CD4-positive, alpha-beta T cell treated with Interleukin-6 at 100 ng/mL for 8 hours (primary cell): Measurements from ENCODE around the gene TANC1.

Experiments
- DNase-seq: peaks from one replicate; pipeline ENCODE4 v3.0.0-alpha.2; 2020; ENCODE audit warnings: mixed read lengths, low spot score

The TANC1 gene

GRCh38 chr2:158968396-158969161 lies at the start of gene TANC1:
TSS of gene TANC1 (plus strand) at chr2:158968640. CDS start at chr2:159065911, 97,271 bp downstream.
- peak; percentile 47 for DNase-seq

- DNase-seq, result no peak
Measured at GRCh38 chr2:158921599-158922408, 46.6 kb upstream of the TANC1 start.

GRCh38 chr2:158922601-158923000 lies 45.8 kb upstream of the TANC1 start:
- no peak for DNase-seq

GRCh38 chr2:158923180-158923594 lies 45.3 kb upstream of the TANC1 start:
- no peak for DNase-seq

DNA sequence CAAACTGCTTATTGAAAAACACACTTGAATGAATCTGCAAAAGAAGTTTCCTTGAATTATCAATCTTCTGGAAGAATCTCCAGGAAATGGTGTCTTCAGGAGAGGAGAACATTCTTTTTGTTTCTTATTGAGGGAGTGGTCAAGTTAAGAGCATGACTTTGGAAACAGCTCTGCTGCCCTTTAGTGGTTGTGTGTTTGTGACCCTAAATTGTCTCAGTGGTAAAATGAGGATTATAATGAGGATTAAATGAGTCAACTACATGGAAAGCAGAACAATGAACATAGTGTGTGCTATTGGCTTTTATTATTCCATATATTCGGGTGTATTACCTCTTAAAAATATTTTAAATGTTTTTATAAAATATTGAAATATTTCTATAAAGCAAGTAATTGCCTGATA lies 44.8 kb upstream of the TANC1 start:
- no peak for DNase-seq

- DNase-seq, result no peak
Measured at GRCh38 chr2:158926478-158926948, 41.9 kb upstream of the TANC1 start.

- DNase-seq, result no peak
Measured at GRCh38 chr2:158928515-158928914, 39.9 kb upstream of the TANC1 start.

GRCh38 chr2:158928965-158929364 lies 39.5 kb upstream of the TANC1 start:
- DNase-seq, result no peak

DNA sequence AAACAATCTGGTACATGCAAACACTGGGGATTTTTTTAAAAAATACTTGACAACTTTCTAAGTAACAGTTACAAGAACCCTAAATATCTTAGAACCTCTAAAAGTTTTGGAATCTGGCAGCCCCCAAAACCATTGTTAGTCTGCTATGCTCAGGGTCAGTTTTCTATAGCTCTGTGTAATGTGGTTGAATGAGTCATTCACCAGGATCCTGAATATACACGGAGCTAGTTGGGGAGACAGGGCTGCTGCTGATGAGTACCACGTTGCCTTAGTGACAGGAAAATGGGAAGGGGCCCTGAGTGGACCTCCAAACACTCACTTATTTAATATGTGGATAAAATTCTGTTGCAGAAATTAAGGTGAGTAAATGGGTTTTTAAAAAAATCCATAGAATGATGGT lies 36.9 kb upstream of the TANC1 start:
- no peak for DNase-seq

GRCh38 chr2:158932131-158932645 lies 36.3 kb upstream of the TANC1 start:
- DNase-seq, result no peak

- no peak for DNase-seq
Measured at GRCh38 chr2:158934170-158934569, 34.3 kb upstream of the TANC1 start.

GRCh38 chr2:158935617-158936016 lies 32.8 kb upstream of the TANC1 start:
- no peak for DNase-seq

- no peak for DNase-seq
Measured at GRCh38 chr2:158936978-158937377, 31.5 kb upstream of the TANC1 start.

GRCh38 chr2:158940356-158940755 lies 28.1 kb upstream of the TANC1 start:
- DNase-seq, result no peak

DNA sequence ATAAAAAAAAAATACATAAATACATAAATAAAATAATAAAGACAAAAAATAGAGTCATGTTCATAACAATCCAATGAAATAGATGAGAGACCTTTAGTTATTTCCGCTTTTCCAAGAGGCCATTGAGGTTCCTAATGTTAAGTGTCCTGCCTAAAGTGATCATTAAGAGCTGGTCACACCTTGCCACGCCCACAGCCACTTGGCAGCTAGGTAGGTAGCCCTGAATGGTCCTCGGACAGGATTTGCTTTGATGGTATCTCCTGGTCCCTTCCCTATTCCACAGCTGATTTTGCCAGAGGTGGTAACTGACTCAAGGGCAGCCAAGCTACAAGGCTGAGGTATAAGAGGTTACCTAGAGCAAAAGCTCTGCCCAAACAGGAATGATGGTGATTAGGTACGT lies 24.5 kb upstream of the TANC1 start:
- DNase-seq, result no peak

- DNase-seq, result no peak
Measured at GRCh38 chr2:158948964-158949699, 19.3 kb upstream of the TANC1 start.

DNA sequence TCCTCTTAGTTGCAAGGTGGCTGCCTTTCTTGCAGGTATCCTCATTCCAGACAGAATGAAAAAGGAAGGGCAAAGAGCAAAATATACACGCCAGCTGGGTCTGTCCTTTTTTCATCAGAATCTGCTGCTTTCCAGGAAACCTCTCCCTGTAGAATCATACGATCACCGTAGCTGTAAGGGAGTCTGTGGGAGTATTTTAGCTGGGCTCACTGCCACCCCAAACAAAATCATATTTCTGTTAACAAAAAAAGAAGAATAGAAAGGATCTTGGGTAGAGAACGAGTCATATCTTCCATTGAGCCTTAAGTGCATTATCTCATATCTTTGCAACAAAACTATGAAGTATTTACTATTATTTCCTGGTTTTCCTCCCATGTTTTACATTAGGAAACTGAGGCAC lies 15.0 kb upstream of the TANC1 start:
- DNase-seq, result no peak

DNA sequence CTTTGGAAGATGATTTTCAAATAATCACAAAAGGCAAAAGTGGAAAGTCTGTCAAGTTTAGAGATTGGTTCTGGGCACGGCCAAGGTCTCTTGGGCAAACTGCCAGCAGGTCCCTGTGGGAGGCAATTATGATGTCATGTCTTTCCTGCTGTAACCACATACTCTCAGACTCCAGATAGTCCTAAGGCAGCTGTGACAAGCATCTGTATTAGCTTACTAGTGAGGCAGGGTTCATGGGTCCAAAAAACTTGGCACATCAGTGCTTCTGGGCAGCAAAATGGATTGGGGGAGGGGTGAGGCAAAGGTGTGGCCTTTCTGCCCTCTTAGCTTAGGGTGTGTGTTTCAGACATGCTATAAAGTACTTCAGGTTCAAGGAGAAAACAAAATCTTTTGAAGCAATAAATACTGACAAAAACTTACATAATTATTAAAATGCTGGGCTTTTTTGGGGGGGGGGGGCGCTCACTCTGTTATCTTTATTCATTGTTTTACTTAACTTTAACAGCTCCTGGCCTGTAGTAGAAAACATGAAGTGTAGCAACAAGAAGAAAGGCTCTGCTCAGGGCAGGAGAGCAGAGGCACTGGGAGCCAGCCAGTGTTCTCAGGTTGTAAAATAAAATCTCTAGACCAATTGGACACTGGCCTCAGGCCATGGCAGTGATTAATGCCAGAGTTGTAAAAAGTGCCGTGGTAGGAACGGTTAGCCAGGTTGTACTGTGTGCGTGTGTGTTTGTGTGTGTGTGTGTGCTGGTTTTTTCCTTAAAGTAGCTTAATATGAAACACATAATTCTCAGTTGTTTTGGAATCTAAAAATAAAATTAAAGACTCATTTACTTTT lies 14.3 kb upstream of the TANC1 start:
- DNase-seq, result peak; percentile 6

- DNase-seq, result no peak
Measured at GRCh38 chr2:158955842-158956365, 12.5 kb upstream of the TANC1 start.

GRCh38 chr2:158958365-158958764 lies 10.1 kb upstream of the TANC1 start:
- DNase-seq, result no peak

GRCh38 chr2:158960193-158960592 lies 8.2 kb upstream of the TANC1 start:
- DNase-seq, result no peak
